Stimulated activated CD4-positive, alpha-beta T cell treated with anti-CD3 and anti-CD28 coated beads, Interleukin-4, amount 100 ng/mL, for 1 hour (primary cell): ENCODE data around the gene MFN2.
"Not testable (repeated sequence)": the region's sequence is repeated elsewhere in the genome, so short reads cannot be mapped to it uniquely, and the experiment has no call there.

Experiments used
- DNase-seq: peaks from one replicate; pipeline ENCODE4 v3.0.0-alpha.2; 2020

Gene MFN2

DNA sequence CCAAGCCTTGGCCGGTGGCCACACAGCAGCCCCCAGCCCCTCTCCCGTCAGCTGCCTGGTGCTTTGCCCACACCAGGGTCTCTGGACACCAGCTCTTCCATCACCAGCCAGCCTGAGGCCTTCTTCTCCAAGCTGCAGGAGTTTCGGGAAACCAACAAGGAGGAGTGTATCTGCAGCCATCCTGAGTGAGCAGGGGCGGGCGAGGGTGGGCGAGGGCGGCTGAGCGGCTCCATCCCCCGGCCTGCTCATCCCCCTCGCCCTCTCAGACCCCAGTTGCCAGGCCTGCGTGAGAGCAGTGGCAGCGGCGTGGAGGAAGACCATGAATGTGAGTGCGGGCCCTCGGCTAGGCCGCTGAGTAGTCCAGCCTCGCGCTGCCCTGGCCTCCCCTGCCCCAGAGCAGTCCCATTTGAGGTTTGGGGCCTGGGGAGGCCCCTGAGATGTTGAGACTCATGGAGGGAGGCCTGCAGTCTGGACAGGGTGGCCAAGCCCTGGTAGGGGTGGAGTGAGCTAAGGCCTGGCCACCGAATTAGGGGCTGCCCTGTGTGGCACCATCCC, 48.8 kb downstream of the MFN2 start:
- DNase-seq: no peak

DNA sequence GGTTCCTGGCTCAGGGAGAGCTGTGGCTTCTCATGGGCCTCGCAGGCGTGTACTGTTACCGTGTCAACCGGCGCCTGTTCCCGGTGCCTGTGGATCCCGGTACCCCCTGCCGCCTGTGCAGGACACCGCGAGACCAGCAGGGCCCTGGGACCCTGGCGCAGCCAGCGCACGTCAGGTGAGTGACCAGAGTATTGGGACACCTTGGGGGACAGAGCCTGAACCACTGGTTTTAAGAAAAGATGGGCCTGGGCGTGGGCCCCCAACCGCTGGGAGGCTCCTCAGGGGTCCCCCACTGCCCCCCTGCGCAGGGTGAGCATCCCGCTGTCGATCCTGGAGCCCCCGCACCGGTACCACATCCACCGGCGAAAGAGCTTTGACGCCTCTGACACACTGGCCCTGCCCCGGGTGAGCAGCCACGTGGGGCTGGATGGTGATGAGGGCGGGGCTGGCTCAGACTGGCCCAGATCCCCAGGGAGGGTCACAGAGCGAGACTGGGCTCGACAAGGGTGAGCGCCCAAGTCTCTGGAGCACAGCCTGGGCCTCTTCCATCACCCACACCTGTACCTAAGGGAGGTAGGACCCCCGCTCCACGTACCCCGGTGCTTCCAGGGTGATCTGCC, 49.6 kb downstream of the MFN2 start:
- DNase-seq: no peak

DNA sequence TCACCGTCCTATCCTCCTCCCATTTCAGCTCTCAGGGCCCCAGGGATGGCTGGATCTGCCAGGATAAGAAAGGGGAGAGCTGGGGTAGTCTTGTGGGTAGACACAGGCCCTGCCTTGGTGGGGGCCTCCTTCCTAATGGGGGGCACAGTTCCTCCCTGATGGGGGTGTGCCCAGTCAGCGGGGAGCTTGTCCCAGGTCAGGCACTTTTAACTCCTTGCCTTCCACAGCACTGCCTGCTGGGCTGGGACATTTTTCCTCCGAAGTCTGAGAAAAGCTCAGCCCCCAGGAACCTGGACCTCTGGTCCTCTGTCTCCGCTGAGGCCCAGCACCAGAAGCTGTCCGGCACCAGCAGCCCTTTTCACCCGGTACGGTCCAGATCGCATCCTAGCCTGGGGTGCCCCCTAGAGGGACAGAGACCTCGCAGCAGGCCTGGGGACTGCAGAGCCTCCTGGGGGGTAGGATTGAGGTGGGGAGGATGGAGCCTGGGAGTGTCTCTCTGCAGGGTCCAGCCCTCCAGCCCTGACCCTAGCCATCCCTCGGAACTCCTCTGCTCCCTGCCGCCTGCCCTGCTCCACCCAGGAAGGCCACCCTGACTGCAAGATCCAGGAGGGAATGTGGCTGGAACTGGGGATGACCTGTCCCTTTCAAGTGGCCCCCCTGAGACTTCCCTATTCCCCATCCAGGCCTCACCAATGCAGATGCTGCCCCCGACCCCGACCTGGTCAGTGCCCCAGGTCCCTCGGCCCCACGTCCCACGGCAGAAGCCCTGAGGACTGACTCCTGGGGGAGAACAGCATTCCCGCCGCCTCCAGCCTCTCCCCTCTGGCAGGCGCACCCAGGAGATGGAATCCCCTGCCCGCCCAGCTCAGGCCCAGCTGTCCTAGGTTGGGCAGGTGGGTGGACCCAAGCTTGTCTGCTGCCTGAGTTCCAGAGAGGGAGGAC, 51.1 kb downstream of the MFN2 start:
- peak; percentile 39 for DNase-seq

DNA sequence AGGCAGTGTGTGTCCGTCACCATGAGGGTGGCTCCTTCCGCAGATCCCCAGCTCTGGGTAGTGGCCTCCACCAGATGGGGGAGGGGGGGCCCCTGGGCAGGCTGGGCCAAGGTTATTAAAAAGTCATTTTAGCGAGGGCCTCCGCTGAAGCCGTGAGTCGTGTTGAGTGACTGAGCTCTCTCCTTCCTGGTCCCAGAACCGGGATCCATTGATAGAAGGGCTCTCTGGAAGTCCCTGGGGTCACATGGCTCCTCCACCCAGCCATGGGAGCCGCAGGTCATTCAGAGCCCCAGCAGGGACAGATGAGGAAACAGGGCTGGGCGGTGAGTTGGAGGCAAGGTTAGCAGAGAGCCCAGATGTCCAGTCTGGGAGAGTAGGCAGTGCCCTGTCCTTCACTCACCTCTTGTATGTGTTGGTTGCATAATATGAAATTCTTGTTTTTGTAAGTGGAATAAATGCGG, 51.9 kb downstream of the MFN2 start:
- DNase-seq: no peak

DNA sequence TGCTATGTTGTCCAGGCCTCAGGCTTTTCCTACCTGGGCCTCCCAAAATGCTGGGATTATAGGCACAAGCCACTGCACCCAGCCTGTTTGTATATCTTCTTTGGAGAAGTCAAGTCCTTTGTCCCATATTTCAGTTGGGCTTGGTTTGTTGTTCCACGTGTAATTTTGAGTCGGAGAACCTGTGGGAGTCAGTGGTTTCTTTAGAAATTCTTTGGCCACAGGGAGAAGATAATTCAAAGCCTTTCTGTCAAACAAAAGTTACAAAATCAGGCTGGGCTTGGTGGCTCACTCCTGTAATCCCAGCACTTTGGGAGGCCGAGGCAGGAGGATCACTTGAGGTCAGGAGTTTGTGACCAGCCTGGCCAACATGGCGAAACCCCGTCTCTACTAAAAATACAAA, 53.2 kb downstream of the MFN2 start:
- not testable (repeated sequence) for DNase-seq

DNA sequence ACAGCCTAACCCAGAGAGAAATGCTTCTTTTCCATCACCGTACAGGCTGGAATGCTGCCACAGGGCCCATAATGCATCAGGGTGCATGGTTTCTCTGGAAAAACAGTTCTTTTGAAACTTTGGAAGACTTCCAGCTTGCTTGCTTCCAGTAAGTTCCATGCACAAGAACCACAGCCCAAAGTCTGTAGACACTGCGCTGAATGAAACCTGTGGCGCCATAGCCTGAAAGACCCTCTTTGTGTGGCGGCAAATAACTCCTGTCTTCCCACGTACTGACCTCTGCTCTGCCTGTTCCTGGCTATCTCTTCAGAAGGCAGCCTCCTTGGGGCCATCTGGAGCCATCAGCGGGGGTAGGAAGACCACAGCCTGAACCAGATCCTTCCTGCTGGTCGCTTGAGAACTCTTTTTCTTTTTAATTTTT, 54.1 kb downstream of the MFN2 start:
- no peak for DNase-seq

DNA sequence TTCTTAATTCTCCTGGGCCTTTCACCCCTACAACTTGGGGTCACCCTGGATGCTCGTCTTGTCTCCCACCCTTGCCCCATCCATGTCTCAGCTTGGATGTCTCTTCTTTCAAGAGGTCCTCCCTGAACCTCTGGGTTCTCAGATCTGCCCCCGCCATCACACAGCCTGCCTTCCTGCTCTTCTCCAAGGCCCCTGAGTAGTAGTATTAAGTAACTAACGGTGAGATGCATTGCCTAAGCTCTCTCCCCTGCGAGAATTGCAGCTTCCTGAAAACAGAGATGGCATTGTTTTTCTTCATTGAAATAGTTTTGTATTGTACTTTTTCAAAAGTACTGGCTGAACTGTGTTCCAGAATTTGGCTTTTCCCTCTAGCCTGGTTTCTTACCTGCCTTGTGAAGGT, 55.1 kb downstream of the MFN2 start:
- DNase-seq: no peak

DNA sequence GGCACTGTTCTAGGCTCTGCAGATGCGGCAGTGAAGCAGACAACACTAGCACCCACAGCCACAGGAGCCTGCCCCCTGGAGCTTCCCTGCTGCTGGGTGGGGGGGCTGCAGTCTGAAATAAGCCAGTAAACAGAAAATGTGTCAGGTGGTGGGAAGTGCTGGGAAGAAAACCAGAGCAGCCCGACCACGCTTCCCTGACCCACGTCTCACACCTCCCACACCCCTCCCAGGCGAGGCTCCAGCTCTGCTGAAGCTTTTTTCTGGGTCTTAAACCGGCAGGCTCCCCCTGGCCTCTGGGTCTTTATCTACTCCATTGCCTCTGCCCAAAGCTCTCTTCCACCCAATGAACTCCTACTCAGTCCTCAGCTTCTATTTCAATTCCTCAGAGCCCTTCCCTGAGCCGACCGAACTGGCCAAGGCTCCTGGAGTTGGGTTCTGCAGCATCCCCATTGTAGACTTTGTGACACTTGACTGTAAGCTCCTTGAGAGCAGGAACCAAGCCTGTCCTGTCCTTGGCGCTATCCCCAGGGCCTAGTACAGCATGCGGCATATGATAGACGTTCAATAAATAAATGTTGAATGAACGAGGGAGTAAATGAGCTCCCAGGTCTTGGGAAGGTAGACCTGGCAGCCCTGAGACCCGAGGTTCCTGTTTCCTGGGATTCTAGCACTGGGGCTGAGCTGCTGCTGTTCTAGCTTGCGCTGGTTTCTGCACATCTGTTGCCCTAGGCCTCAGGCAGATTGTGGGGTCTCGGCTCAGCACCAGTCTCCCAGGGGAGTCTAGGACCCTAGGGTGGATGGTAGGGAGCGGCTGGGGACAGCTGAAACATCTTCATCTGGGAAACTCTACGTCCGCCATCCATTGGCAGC, 57.5 kb downstream of the MFN2 start:
- DNase-seq: no peak

DNA sequence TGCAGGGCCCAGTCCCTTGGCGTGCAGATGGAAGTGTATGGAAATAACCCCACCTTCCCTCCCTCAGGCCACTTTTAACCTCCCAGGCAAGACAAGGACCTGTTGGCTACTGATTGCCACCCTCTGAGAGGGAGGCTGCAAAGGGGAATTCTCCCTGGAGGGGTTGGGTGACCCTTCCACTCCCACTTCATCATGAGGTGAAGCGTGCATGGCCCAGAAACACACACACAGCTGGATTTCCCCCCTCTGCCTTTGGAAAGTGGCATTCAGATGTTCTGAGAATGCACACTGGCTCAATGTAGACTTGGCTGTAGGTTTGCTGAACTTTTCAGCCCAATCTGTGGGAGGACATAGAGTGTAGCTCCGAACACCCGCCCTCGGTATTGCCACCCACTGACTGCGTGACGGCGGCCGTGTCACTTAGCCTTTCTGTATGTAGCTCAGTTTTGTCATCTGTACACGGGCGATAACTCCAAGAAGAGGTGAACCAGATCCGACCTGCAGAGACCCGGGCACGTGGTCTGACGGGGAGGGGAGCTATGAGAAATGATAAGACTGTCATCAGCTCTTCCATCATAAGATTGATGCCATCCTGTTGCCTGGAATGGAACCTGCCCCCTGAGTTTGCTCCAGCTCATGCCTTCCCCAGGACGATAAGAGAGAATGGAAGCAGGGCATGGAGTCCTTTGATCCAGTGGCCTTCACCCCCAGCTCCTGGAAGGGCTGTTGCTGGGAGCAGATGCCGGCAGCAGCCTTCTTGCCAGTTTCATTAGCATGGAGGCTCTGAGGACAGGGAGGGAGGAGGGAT, 58.3 kb downstream of the MFN2 start:
- DNase-seq: no peak

DNA sequence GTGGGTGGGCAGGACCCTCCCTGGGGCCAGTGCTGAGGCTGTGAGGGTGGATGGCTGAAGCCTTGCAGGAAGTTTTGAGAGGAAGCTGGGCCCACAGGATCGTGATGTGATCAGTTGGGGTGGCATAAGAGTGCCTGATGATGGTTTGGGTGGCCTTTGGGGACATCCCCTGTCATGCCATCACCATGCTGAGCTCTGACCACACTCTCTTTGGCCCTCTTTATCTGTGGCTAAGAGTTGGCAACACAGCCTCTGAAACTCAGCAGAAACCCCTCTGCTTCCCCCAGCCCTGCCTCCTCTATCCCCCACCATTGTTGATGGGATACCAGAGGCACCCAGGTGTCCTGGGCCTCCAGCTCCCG, 58.9 kb downstream of the MFN2 start:
- no peak for DNase-seq

DNA sequence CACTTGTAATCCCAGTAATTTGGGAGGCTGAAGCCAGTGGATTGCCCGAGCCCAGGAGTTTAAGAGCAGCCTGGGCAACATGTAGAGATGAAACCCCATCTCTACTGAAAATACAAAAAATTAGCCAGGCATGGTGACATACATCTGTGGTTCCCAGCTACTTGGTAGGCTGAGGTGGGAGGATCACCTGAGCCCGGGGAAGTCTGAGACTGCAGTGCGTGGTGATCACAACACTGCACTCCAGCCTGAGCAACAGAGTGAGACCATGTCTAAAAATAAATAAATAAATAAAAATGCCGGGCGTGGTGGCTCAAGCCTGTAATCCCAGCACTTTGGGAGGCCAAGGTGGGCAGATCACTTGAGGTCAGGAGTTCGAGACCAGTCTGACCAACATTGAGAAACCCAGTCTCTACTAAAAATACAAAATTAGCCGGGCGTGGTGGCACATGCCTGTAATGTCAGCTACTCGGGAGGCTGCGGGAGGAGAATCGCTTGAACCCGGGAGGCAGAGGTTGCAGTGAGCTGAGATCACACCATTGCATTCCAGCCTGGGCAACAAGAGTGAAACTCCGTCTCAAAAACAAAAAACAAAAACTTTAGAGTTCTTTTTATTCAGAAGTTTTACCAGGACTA, 59.7 kb downstream of the MFN2 start:
- DNase-seq: not testable (repeated sequence)

DNA sequence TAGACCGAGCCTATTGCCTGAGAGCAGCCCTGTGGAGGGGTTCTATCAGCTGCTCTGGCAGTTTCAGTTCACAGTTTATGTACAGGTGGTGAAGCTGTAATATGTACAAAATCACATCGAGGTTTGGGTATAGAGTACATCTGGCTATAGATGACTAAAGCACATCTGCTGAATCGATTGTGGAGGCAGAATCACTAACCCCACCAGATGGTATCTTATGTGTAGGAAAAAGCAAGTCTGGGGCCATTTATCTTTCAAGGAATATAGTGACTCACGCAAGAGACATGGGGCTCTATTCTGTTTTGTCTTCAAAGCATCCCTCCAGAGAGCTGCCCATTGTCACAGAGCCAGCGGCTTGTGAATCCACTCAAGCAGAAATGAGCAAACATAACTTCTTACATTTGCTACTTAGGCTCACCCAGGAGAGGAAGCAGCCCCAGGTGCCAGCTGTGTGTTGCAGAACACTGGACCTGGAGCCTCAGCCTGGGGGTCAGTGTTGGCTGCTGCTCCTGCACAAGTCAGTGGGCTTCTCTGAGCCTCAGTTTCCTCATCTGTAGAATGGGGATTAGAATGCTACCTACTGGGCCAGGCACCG, 60.3 kb downstream of the MFN2 start:
- DNase-seq: no peak

DNA sequence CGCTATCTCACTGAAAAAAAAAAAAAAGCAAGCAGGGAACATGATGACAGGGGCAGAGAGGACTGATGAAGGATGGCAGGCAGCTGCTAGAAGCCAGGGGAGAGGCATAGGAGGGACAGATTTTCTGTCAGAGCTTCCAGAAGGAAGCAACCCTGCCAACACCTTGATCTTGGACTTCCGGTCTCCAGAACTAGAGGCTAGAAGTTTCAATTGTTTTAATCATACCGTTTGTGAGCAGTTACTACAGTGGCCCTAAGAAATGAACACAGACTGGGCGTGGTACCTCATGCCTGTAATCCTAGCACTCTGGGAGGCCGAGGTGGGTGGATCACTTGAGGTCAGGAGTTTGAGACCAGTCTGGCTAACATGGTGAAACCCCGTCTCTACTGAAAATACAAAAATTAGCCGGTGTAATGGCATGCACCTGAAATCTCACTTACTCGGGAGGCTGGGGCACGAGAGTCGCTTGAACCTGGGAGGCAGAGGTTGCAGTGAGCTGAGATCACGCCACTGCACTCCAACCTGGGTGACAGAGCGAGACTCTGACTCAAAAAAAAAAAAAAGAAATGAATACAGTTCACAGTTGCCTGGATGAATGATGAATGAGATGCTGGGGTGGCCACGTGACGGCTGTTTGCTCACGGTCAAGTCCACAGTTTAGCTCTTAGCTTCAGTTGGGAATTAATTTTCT, 64.1 kb downstream of the MFN2 start:
- not testable (repeated sequence) for DNase-seq

DNA sequence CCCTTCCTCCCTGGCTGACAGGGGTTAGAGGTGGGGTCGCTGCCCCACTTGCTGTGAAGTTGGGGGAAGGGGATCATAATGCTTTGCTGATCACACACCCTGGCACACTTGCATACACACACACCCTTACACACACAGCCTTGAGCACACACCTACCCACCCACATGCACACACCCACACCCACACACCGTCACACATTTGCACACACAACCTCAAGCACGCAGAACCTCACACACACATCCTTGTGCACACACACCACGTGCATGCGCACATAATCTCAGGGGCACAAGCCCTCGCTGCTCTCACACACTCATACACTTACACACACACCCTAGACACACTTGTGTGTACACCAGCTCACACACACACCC, 66.5 kb downstream of the MFN2 start:
- DNase-seq: peak; percentile 9

DNA sequence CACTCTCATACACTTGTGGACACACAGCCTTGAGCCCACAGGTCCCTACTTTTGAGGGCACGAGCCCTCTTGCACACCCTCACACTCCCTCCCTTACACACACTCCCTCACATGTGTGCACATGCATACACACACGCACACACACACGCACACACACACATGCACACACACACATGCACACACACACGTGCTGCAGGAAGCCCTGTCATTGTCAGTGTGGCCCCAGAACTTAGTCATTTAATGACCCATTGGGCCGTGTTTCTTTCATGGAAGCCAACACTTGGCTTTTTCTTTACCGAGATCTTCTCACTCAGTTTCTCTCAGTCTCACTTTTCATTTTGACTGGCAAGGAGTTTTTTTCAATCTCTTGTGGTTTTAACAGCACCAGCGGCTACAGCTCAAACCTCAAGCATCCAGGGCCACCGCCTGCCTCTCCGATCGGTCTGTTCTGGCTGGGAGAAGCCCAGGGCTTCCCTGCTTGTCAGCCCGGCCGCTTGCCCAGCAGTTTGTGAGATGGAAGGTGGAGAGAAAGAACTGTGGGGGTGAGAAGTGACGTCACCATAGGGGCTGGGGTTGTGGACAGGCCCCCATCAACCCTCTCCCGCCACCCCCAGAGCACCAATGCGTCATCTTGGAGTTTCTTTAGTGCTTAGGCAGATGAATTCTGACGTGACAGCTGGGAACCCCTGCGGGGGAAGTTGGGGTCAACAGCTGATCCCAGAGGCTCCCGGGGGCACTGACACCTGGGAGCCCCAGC, 67.1 kb downstream of the MFN2 start:
- peak; percentile 61 for DNase-seq

DNA sequence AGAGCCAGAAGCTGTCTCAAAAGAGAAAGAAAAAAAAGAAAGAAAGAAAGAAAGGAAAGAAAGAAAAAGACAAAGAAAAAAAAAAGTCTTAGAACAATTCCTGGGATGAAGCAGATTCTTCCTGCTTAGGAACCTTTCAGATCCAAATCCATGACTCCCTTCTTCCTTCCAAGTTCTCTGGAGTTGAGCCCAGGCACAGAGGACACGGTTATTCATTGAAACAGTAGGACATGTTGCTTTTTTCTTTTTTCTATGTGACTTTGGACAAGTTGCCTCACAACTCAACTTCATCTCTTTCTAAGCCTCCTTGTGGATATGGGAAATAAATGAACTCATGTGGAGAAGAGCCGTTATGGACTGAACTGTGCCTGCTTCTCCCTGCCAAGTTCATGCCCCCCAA, 68.1 kb downstream of the MFN2 start:
- no peak for DNase-seq

DNA sequence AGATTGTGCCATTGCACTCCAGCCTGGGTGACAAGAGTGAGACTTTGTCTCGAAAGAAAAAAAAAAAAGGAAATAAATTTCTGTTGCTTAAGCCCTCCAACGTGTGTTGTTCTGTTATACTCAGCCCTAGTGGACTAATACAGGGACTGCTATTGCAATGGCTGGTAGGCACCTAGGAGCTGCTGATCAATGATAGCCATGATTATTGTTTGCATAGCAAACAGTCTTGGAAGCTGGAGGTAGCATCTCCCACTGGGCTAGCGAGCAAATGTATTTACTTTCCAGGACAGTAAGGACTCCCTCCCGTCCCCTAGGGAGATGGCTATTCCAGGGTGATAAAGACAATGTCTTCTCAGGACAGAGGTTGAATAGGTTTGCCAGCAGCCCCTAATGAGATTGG, 69.4 kb downstream of the MFN2 start:
- no peak for DNase-seq

DNA sequence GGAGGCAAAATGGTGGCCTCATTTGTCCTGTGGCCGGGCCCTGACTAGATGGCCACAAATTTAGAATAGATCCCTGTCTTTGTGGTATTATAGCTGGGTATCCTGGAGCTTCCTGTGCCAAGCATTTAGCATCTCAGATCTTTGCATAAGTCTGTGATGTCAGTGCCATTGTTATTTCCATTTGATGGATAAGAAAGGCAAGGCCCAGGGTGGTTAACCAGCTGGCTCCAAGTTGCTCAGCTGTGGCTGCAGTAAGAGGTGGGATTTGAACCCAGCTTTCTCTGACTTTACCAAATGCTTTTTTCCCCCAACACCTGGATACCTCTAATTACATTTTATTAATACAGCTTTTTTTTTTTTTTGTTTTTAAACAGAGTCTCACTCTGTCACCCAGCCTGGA, 71.1 kb downstream of the MFN2 start:
- no peak for DNase-seq

DNA sequence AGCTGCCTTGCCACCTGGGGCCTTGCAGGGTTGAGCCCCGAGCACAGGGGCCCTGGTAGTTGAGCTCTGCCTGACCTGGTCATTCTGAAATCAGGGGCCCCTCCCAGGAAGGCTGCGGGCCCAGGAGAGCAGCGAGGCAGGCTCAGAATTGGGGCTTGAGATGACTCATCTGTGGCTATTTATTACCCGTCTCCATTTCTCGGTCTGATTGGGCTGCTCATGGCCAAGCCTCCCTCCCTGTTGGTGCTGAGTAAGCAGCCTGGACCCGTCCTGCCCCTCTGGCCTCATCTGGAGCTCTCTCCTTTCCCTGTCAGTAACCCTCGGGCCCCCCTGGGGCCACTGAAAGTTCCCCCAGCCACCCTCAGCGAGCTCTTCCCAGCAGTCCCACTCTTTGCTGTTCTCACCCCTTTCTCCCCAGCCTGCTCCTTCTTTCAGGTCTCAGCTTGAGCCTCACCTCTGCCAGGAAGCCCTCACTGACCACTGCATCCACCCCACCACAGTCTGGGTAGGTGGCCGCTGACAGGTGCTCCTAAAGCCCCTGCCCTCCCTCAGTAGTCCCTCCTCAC, 71.8 kb downstream of the MFN2 start:
- peak; percentile 11 for DNase-seq
